Panc1 (cell line): ENCODE measurements around the gene EFEMP1. TPM values are rescaled to one million over a fixed set of nuclear protein-coding genes. Genes with fewer than 3 reads are reported as not detected.

Experiments
- ATAC-seq: fragments of 200-7000 bp; cut with Tn5 transposase; 2 replicates; pipeline ENCODE4 v1.9.1; 2020; ENCODE audit warnings: mild to moderate bottlenecking, moderate library complexity
- BruUV-seq: library from RNA; stranded (reverse); fragments of 400-500 nt; replicated peaks from 2 replicates; lab custom pipeline; 2021; lab: Mats Ljungman, UMichigan
- CTCF ChIA-PET: fragments of 300-600 bp; sonication (Branson Sonifier 250); formaldehyde crosslinking; loops from one replicate; lab custom pipeline; 2022; ENCODE audit warnings: antibody characterized with exemption; lab: Charles Lee
- POLR2A ChIA-PET: fragments of 300-600 bp; sonication (Branson Sonifier 250); formaldehyde crosslinking; loops from one replicate; lab custom pipeline; 2022; ENCODE audit warnings: antibody characterized with exemption; lab: Charles Lee
- DNase-seq: peaks from one replicate; pipeline ENCODE4 v3.0.0-alpha.2; 2010; ENCODE audit warnings: low read depth, low spot score
- H3K27ac ChIP-seq: 2 replicates; pipeline ENCODE4 v1.5.1; 2011; ENCODE audit warnings: mild to moderate bottlenecking, low read length, inconsistent platforms
- H3K27me3 ChIP-seq: fragments of 200-500 bp; sonication (Bioruptor generic); 2 replicates; pipeline ENCODE4 v1.6.0; 2014; ENCODE audit warnings: low read length, inconsistent platforms; ENCODE audit not compliant: control insufficient read depth, insufficient read depth
- H3K36me3 ChIP-seq: fragments of 200-500 bp; sonication (Bioruptor generic); 2 replicates; pipeline ENCODE4 v1.5.1; 2014; ENCODE audit warnings: inconsistent platforms, mild to moderate bottlenecking, low read length, moderate library complexity; ENCODE audit not compliant: control insufficient read depth, insufficient read depth
- H3K4me1 ChIP-seq: 2 replicates; pipeline ENCODE4 v1.5.1; 2011; ENCODE audit warnings: inconsistent platforms, mild to moderate bottlenecking, low read length, moderate library complexity; ENCODE audit not compliant: control insufficient read depth, insufficient read depth
- H3K4me3 ChIP-seq, 2 experiments: 2 replicates each; pipeline ENCODE4 v1.5.1; 2011 to 2012; ENCODE audit warnings: low read depth in 2 of 2, low read length in 2 of 2, mild to moderate bottlenecking in 2 of 2, inconsistent platforms in 1 of 2, moderate library complexity in 1 of 2
- H3K9me3 ChIP-seq: fragments of 200-500 bp; sonication (Bioruptor generic); 2 replicates; pipeline ENCODE4 v1.5.1; 2014; ENCODE audit warnings: low read depth, mild to moderate bottlenecking, inconsistent platforms, low read length, moderate library complexity; ENCODE audit not compliant: control insufficient read depth, insufficient read depth
- CTCF ChIP-seq: fragments of 450-650 bp; IDR thresholded peaks from 2 replicates; pipeline ENCODE4 v1.5.1; 2017; ENCODE audit warnings: mild to moderate bottlenecking
- POLR2AphosphoS5 ChIP-seq: IDR thresholded peaks from 2 replicates; pipeline ENCODE4 v1.6.1; 2012; ENCODE audit warnings: mild to moderate bottlenecking, low read depth, low read length, moderate library complexity
- SIN3A ChIP-seq: IDR thresholded peaks from 2 replicates; pipeline ENCODE4 v1.6.1; 2012; ENCODE audit warnings: low read depth, mild to moderate bottlenecking, low read length, moderate library complexity, borderline replicate concordance; ENCODE audit not compliant: insufficient read depth
- TCF7L2 ChIP-seq: IDR thresholded peaks from 2 replicates; pipeline ENCODE4 v1.6.1; 2011; ENCODE audit warnings: mild to moderate bottlenecking, low read depth, low read length, inconsistent platforms
- in situ Hi-C: cut with HindIII; loops from 2 replicates; pipeline ENCODE4 v1.10.0; 2016; ENCODE audit warnings: low sequenced_read_pairs, low pct_unique_long_range_greater_than_20kb
- intact Hi-C: fragments of 100-400 bp; cut with micrococcal nuclease; formaldehyde crosslinking; loops from one replicate; pipeline ENCODE4 v1.10.0; 2022; ENCODE audit not compliant: unreplicated experiment
- total RNA-seq: library from RNA; stranded (reverse); gene quantifications from one replicate; pipeline ENCODE4 v1.2.1, GENCODE V29; 2021; ENCODE audit not compliant: unreplicated experiment
- TF ChIP-seq, protein P1 (sequence below), 2 experiments: IDR thresholded peaks; 2 replicates each; pipeline ENCODE4 v1.6.1; 2011 to 2012; ENCODE audit warnings: low read depth in 2 of 2, control low read depth in 1 of 2, low read length in 1 of 2, mild to moderate bottlenecking in 1 of 2, moderate library complexity in 1 of 2; ENCODE audit not compliant: insufficient read depth in 1 of 2

The EFEMP1 gene
- total RNA-seq, 1 experiment from 2014 or later, result 15.5 TPM

DNA sequence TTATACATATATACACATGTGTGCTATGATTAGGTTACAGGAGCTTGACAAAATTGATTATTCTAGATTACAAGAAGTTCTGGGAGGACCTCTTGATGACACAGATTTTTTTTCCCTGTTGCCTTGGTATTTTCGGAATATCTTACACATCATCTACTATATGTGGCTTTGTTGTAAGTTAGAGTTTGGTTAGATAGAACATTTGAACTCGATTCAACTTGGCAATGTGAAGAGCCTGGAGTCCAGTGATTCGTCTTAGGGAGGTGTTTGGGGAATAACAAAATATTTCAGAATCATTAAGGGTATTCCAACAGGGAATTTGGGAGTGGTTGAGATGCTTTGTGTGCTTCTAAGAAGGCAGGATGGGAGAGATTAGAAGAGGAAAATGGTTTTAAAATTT, 39.3 kb upstream of the EFEMP1 start:
- no peaks in the 10 kb centered on the region for H3K36me3 ChIP-seq
- in situ Hi-C loops, result no loop called here
- CTCF ChIA-PET, result interaction anchor here (0.6 kb wide), 1 partner anchor 20 kb away, joined by 3 read pairs; no protein-coding TSS in a partner anchor
- BruUV-seq, result no TSS peak
- no peak for DNase-seq
- TF ChIP-seq, protein P1, sequence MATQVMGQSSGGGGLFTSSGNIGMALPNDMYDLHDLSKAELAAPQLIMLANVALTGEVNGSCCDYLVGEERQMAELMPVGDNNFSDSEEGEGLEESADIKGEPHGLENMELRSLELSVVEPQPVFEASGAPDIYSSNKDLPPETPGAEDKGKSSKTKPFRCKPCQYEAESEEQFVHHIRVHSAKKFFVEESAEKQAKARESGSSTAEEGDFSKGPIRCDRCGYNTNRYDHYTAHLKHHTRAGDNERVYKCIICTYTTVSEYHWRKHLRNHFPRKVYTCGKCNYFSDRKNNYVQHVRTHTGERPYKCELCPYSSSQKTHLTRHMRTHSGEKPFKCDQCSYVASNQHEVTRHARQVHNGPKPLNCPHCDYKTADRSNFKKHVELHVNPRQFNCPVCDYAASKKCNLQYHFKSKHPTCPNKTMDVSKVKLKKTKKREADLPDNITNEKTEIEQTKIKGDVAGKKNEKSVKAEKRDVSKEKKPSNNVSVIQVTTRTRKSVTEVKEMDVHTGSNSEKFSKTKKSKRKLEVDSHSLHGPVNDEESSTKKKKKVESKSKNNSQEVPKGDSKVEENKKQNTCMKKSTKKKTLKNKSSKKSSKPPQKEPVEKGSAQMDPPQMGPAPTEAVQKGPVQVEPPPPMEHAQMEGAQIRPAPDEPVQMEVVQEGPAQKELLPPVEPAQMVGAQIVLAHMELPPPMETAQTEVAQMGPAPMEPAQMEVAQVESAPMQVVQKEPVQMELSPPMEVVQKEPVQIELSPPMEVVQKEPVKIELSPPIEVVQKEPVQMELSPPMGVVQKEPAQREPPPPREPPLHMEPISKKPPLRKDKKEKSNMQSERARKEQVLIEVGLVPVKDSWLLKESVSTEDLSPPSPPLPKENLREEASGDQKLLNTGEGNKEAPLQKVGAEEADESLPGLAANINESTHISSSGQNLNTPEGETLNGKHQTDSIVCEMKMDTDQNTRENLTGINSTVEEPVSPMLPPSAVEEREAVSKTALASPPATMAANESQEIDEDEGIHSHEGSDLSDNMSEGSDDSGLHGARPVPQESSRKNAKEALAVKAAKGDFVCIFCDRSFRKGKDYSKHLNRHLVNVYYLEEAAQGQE (IDR thresholded peaks at IDR 0.05; ENCODE audit: insufficient read depth in 1 of 2, low read depth in 2 of 2, low read length in 1 of 2), result no peak
- no peak for TF ChIP-seq SIN3A
- intact Hi-C loops, result no loop called here
- no peaks in the 10 kb centered on the region for H3K9me3 ChIP-seq
- H3K4me3 ChIP-seq, result no peak overlapping the region
- H3K27ac ChIP-seq, result no peak overlapping the region
- H3K4me1 ChIP-seq, result no peaks in the 10 kb centered on the region
- no peak for ATAC-seq
- POLR2A ChIA-PET, result no interaction called here
- H3K27me3 ChIP-seq, result no peaks in the 10 kb centered on the region

GRCh38 chr2:55961318-55961911, 37.8 kb upstream of the EFEMP1 start:
- Histone ChIP-seq H3K27ac (no peak overlapping the region), H3K9me3 (no peaks in the 10 kb centered on the region), H3K27me3 (no peaks in the 10 kb centered on the region), H3K4me3 (no peak overlapping the region), H3K4me1 (no peaks in the 10 kb centered on the region), H3K36me3 (no peaks in the 10 kb centered on the region)
- POLR2A ChIA-PET, result no interaction called here
- peak; percentile 50 for DNase-seq
- in situ Hi-C loops, result no loop called here
- no TSS peak for BruUV-seq
- peak; percentile 76; the same call in 1 of the 2 replicates for ATAC-seq
- TF ChIP-seq CTCF (peak; percentile 78), POLR2AphosphoS5 (no peak), TCF7L2 (no peak)
- CTCF ChIA-PET, result interaction anchor here (0.8 to 1.9 kb wide), 3 partner anchors 184 to 243 kb away, joined by 3 to 10 read pairs (median 3); no protein-coding TSS in a partner anchor
- intact Hi-C loops, result loop anchor here (1.0 to 2.0 kb wide), 2 partner anchors 190 to 243 kb away; no protein-coding TSS in a partner anchor

DNA sequence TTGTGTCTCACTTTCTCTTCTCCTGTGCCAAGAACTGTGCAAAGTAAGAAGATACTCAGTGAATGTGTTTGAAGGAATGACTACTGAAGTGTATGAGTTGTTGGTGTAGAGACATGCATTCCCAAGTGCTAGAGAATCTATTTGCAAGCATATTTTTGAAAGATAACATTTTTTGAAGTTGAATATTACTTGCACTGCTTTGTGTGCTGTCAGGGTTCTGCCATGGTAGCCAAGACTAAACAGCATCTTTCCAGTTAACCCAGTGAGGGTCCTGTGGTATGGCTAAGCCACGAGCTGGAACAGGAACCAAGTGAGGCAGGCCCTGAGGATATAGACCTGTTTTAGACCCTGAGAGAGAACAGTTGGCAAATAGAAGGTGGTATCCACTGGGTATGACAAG, 35.2 kb upstream of the EFEMP1 start:
- intact Hi-C loops, result no loop called here
- CTCF ChIA-PET, result no interaction called here
- ATAC-seq, result no peak

More for the DNA sequence above, 35.2 kb upstream of the EFEMP1 start:
- BruUV-seq, result no TSS peak
- no peaks in the 10 kb centered on the region for H3K27me3 ChIP-seq
- in situ Hi-C loops, result no loop called here
- no peaks in the 10 kb centered on the region for H3K36me3 ChIP-seq
- no peaks in the 10 kb centered on the region for H3K4me1 ChIP-seq
- POLR2A ChIA-PET, result no interaction called here
- H3K27ac ChIP-seq, result no peak overlapping the region; the same call in 1 of the 2 replicates
- no peak overlapping the region for H3K4me3 ChIP-seq
- H3K9me3 ChIP-seq, result no peaks in the 10 kb centered on the region
- no peak for DNase-seq
- TF ChIP-seq SIN3A (no peak), POLR2AphosphoS5 (no peak), TCF7L2 (no peak), CTCF (no peak)
- TF ChIP-seq, protein P1 (IDR thresholded peaks at IDR 0.05; ENCODE audit: insufficient read depth in 1 of 2, low read depth in 2 of 2, low read length in 1 of 2), result no peak
